HG02973 (cell line): ENCODE data around the gene OR6S1.
A peak's percentile ranks its signal among the peaks of the same experiment; 100 is the strongest.
"Not testable (repeated sequence)": the region's sequence is repeated elsewhere in the genome, so short reads cannot be mapped to it uniquely, and the experiment has no call there.

Experiments used
- ATAC-seq: cut with Tn5 transposase; IDR thresholded peaks from one replicate; pipeline ENCODE4 v1.9.1; 2021; ENCODE audit warnings: moderate library complexity; ENCODE audit not compliant: unreplicated experiment

Gene OR6S1

GRCh38 chr14:20631880-20632389, 9.6 kb downstream of the OR6S1 start:
- ATAC-seq: no peak

- ATAC-seq: no peak
Measured at GRCh38 chr14:20631023-20631879, 10.2 kb downstream of the OR6S1 start.

GRCh38 chr14:20630340-20631022, 11.0 kb downstream of the OR6S1 start:
- no peak for ATAC-seq

DNA sequence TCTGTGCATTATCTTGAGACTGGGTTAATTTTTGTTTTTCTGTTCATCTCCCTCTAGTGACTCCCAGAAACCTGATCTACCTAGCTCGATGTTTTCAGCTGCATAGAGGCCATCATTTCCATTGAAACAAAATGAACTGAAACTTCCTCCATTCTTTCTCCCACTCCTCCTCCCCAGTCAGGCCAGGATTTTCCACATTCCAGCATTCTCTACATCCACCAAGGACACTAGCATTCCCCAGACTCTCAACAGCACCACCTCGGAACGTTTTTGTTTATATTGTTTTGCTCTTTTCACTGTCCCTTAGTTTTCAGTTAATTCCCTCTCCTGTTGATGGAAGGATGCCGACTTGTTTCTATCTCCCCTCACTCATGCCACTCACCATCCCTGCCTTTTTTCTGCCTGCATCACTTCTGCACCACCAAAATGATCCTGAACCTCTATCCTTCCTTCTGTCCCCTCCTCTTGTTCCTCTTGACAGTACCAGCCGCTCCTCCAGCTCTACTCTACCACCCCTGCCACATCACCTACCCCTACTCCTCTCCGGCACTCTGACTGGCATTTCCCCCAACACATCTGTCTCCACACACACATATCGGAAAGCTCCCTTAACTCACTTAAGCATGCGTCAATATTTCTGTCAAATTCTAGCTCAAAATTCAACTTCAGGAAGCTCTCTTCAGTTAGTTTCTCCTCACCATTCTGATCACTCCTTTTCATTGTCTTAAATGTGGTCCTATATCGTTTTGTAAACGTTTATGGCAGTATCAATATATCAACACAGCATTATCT, 13.2 kb downstream of the OR6S1 start:
- no peak for ATAC-seq

DNA sequence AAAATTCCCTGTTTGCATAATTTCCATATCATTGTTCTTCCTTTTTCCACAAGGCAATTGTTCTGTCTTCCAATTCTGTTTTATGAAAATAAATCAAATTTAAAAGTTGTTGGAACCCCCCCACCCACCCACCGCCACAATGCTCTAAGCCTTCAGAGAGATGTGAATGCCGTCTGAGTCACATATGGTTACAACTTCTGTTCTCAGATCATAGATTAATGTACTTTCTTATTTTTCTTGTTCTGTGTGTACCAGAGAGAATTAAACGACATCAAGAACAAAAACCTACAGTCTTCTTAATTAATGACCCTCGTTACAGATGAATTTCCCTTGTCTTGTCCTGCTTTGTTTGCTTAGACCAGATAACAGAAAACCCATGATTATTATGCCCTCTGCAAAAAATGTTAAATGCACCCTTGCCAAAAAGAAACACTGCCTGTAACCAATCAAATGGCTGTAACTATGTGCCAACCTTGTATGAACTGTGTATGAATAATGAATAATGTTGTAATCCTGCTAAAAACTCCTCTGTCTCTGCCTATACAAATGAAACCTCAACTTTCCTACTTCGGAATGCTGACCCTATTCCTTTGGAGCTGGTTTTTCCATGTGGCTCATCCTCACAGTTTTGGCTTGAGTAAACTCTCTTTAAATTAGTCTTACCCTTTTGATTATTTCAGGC, 14.0 kb downstream of the OR6S1 start:
- no peak for ATAC-seq

- no peak for ATAC-seq
Measured at GRCh38 chr14:20626274-20626673, 15.2 kb downstream of the OR6S1 start.

DNA sequence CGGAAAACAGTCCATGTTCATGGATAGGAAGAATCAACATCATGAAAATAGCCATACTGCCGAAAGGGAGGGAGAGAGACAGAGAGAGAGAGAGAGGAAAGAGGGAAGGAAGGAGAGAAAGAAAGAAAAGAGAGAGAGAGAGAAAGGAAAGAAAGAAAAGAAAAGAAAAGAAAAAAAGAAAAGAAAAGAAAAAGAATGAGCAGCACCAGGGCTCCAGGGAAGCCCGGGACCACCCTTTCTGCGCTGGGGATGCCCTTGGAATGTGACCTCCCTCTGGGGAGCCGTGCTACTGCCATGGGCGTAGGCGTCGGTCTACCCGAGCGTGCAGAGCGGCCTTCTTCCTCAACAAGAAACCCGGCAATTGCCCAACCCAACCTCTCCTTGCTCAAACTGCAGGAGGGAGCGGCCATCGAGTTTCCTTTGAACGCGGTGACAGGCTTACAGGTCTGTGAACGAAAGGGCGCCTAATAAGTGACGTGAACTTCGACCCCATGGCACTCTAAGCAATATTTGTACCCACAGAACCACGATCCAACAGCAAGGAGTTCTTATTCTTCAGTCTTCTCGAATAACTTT, 16.9 kb downstream of the OR6S1 start:
- ATAC-seq: peak; percentile 40

- ATAC-seq: no peak
Measured at GRCh38 chr14:20623798-20624197, 17.7 kb downstream of the OR6S1 start.

- ATAC-seq: no peak
Measured at GRCh38 chr14:20622816-20623291, 18.6 kb downstream of the OR6S1 start.

- ATAC-seq: no peak
Measured at GRCh38 chr14:20620798-20621478, 20.6 kb downstream of the OR6S1 start.

- not testable (repeated sequence) for ATAC-seq
Measured at GRCh38 chr14:20619688-20620087, 21.8 kb downstream of the OR6S1 start.

- no peak for ATAC-seq
Measured at GRCh38 chr14:20618271-20618749, 23.2 kb downstream of the OR6S1 start.

DNA sequence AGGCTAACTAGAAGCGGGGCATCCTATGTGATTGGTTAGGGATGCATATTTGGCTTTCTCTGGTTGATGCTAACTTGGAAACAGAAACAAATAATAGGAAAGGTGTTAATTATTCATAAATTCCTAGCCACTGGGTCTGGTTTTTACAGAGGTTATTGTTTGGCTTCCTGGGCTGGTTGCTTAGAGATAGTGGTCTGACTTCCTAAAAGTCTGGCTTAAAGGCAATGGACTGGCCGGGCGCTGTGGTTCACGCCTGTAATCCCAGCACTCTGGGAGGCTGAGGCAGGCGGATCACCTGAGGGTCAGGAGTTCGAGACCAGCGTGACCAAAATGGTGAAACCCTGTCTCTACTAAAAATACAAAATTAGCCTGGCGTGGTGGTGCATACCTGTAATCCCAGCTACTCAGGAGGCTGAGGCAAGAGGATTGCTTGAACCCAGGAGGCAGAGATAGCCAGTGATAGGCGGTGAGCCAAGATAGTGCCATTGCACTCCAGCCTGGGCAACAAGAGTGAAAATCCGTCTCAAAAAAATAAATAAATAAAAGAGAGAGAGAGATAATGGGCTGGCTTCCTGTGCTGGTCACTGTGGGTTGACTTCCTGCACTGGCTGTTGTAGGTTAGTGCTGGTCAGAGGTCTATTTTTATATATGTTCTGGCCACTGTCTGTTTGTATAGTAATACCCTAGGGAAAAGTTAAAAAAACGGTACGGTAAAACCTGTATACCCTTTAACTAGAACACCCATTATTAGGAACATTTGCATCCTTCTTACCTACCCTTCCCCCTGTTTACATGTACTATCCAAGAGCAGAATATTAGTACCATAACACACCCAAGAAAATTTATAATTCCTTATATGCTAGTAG, 24.1 kb downstream of the OR6S1 start:
- ATAC-seq: peak; percentile 26

GRCh38 chr14:20615996-20616395, 25.5 kb downstream of the OR6S1 start:
- no peak for ATAC-seq

DNA sequence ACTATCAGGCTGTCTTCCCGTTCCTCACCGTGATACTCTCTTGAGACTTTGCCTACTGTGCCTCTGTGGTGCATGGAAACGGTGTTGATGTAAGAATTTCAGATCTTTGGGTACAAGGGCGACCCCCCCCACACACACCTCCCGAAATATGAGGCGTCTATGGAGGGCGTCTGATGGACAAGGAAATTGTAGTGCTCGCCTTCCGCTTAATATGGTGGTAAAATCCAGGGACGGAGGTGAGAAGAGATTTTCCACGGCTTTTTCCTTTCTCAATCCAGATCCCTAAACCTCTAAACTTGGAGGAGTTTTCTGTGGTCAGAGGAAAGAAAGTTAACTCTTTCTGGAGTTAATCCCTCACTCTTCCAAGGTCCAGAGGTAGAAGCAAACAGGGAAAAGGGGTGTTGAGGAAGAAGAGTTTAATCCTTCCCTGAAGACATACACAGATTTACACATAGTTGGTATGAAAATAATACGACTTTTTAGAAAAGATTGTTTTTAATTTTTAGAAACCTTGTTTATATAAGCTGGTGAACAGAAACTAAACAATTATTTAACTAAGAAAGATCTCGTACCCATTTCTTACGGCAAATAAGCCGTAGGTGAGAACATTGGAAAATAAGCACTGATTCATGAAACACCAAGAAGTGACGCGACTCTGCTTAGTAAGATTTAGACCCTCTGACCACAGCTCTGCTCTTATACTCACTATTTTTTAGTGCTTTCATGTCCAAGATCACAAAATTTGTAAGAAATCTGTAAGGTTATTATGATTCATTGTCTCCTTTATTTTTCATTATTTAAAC, 27.3 kb downstream of the OR6S1 start:
- ATAC-seq: peak; percentile 0

DNA sequence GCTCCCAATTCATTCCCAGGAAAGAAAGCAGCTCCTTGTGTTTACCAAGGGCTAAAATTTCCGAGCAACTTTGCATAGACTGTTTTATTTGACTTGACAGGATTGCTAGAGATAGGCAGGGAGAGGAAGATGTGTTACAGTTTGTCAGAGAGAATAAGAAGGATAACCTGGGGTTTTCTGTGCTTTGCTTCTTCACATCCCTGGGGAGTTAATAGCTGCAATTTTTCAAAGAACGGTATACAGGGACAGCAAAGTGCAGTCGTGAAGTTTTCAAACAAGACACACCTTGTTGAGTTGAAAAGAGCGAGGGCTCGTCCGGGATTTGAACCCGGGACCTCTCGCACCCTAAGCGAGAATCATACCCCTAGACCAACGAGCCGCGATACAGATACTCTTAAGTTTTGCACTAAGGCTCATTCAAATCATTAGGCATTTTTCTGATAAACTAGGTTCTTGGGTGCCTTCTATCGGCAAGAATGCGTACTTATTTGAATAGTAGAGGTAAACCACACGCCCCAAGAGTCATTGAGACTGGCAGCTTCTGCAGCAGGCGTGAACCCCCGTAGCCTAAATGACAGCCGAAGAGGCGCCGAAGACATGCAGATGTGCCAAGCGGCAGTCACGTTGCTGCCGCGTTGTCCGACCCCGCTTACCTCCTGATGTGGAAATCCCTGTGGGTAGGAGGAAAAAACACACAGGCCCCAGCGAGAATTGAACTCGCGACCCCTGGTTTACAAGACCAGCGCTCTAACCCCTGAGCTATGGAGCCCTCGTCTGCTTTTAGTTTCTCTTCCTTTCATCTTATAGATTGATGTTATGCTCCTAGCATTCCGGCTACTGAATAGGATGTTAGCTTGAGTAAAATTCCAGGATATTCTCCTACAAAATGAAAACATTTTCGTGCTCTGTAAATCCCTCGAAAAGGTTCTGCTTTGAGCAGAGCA, 28.1 kb downstream of the OR6S1 start:
- peak; percentile 58 for ATAC-seq

DNA sequence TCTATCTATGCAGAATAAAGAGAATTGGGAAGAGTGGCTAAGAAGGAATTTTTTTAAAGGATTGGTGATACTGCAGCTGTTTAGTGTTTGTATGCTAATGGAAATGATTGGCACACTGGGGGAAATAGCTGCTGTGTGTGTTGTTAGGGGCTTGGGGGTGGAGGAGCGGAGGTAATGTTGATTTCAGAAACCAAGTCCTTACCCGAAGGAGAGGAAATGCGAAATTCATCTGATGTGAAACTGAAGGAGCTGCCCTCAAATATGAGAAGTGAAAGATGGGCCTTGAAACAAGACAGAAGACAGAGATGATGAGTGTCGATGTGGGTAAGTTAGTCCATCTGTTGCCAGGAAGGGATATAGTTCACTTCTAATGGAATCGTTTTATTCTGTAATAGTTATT, 29.1 kb downstream of the OR6S1 start:
- ATAC-seq: no peak
